Endothelial cell of umbilical vein (primary cell): Measurements from ENCODE around the gene HCST. TPM values are rescaled to one million over a fixed set of nuclear protein-coding genes. Genes with fewer than 3 reads are reported as not detected.

Source experiments
- BruUV-seq: library from RNA; stranded (reverse); fragments of 400-500 nt; replicated peaks from 2 replicates; lab custom pipeline; 2021; lab: Mats Ljungman, UMichigan
- CTCF ChIA-PET: fragments of 300-600, 350-600 bp; sonication (Branson Sonifier 250); formaldehyde crosslinking; loops from one replicate; lab custom pipeline; 2021; ENCODE audit warnings: antibody characterized with exemption, inconsistent platforms; lab: Charles Lee
- POLR2A ChIA-PET: fragments of 300-600, 350-600 bp; sonication (Branson Sonifier 250); formaldehyde crosslinking; loops from one replicate; lab custom pipeline; 2021; ENCODE audit warnings: antibody characterized with exemption, inconsistent platforms; lab: Charles Lee
- DNase-seq: peaks from one replicate; pipeline ENCODE4 v3.0.0-alpha.2; 2011; ENCODE audit warnings: low read depth, low spot score
- FAIRE-seq: peaks from 2 replicates; lab custom pipeline; 2011; peaks lifted over from hg19 to GRCh38; lab: Jason Lieb, UNC
- H2AFZ ChIP-seq: 2 replicates; pipeline ENCODE4 v1.6.0; 2012; ENCODE audit warnings: low read depth, low read length, control low read depth, inconsistent platforms
- H3K27ac ChIP-seq: 2 replicates; pipeline ENCODE4 v1.5.1; 2011; ENCODE audit warnings: low read depth, mild to moderate bottlenecking, control low read depth, low read length, moderate library complexity; ENCODE audit not compliant: insufficient read depth
- H3K27me3 ChIP-seq, 2 experiments: 2 replicates each; pipeline versions ENCODE4 v1.6.0 to v1.6.1; 2011; ENCODE audit warnings: low read length in 2 of 2, mixed read lengths in 1 of 2; ENCODE audit not compliant: control insufficient read depth in 2 of 2, insufficient read depth in 2 of 2
- H3K36me3 ChIP-seq, 2 experiments: 2 replicates in 1 of 2; 3 replicates in 1 of 2; pipeline ENCODE4 v1.5.1; 2011; ENCODE audit warnings: low read length in 2 of 2, mild to moderate bottlenecking in 1 of 2, moderate library complexity in 1 of 2; ENCODE audit not compliant: control insufficient read depth in 2 of 2, insufficient read depth in 2 of 2; ENCODE audit errors: extremely low read depth in 1 of 2
- H3K4me1 ChIP-seq: 3 replicates; pipeline ENCODE4 v1.5.1; 2011; ENCODE audit warnings: mild to moderate bottlenecking, low read length; ENCODE audit not compliant: control insufficient read depth, insufficient read depth; ENCODE audit errors: extremely low read depth
- H3K4me2 ChIP-seq: 2 replicates; pipeline ENCODE4 v1.6.1; 2011; ENCODE audit warnings: low read length, control low read depth, mixed read lengths; ENCODE audit not compliant: insufficient read depth
- H3K4me3 ChIP-seq, 3 experiments: fragments of 200-600 bp in 1 of 3; sonication (generic), shearing (Covaris generic) in 1 of 3; replicated peaks in 1 of 3; 2 replicates each; pipeline ENCODE4 v1.5.1; 2011 to 2016; ENCODE audit warnings: control low read depth in 3 of 3, low read length in 3 of 3, mild to moderate bottlenecking in 2 of 3, inconsistent platforms in 1 of 3, low read depth in 1 of 3, moderate library complexity in 1 of 3; ENCODE audit not compliant: insufficient read depth in 1 of 3
- H3K79me2 ChIP-seq: 2 replicates; pipeline ENCODE4 v1.6.0; 2012; ENCODE audit warnings: low read length, inconsistent platforms; ENCODE audit not compliant: control insufficient read depth, insufficient read depth
- H3K9ac ChIP-seq: replicated peaks from 2 replicates; pipeline ENCODE3; 2011; ENCODE audit warnings: low read length, control low read depth; ENCODE audit not compliant: insufficient read depth; ENCODE audit errors: extremely low read depth
- H3K9me1 ChIP-seq: replicated peaks from 3 replicates; pipeline ENCODE4 v1.6.0; 2011; ENCODE audit warnings: mild to moderate bottlenecking, low read length; ENCODE audit not compliant: control insufficient read depth, insufficient read depth; ENCODE audit errors: extremely low read depth
- H3K9me3 ChIP-seq: replicated peaks from 2 replicates; pipeline ENCODE4 v1.5.1; 2012; ENCODE audit warnings: low read length, inconsistent platforms; ENCODE audit not compliant: control insufficient read depth, insufficient read depth
- H4K20me1 ChIP-seq: replicated peaks from 2 replicates; pipeline ENCODE3; 2011; ENCODE audit warnings: mild to moderate bottlenecking, low read length; ENCODE audit not compliant: control insufficient read depth, insufficient read depth; ENCODE audit errors: extremely low read depth
- EZH2 ChIP-seq: IDR thresholded peaks from 2 replicates; pipeline ENCODE4 v1.6.1; 2012; ENCODE audit warnings: borderline replicate concordance, low read depth, mild to moderate bottlenecking, moderate library complexity, low read length, inconsistent platforms; ENCODE audit not compliant: severe bottlenecking
- FOS ChIP-seq: IDR thresholded peaks from 2 replicates; pipeline ENCODE4 v1.6.1; 2011; ENCODE audit warnings: mild to moderate bottlenecking, low read length, moderate library complexity, borderline replicate concordance; ENCODE audit not compliant: insufficient read depth
- GATA2 ChIP-seq: IDR thresholded peaks from 2 replicates; pipeline ENCODE4 v1.7.0; 2011; ENCODE audit warnings: low read depth, mild to moderate bottlenecking, moderate library complexity, mixed read lengths, low read length; ENCODE audit not compliant: insufficient read length, insufficient read depth
- JUN ChIP-seq: IDR thresholded peaks from 2 replicates; pipeline ENCODE4 v1.6.1; 2011; ENCODE audit warnings: borderline replicate concordance, low read depth; ENCODE audit not compliant: insufficient read length, insufficient read depth
- MYC ChIP-seq: IDR thresholded peaks from one replicate; pipeline ENCODE4 v1.6.1; 2011; ENCODE audit warnings: mild to moderate bottlenecking, low read depth, low read length
- POLR2A ChIP-seq: IDR thresholded peaks from 2 replicates; pipeline ENCODE4 v1.6.1; 2012; ENCODE audit warnings: low read depth, mild to moderate bottlenecking, control low read depth, low read length
- POLR2AphosphoS5 ChIP-seq: IDR thresholded peaks from 2 replicates; pipeline ENCODE4 v1.6.1; 2012; ENCODE audit warnings: low read depth, mild to moderate bottlenecking, control low read depth, low read length, moderate library complexity; ENCODE audit not compliant: insufficient read depth
- dilution Hi-C: fragments of 300-500 bp; cut with MboI; formaldehyde crosslinking; loops from one replicate; pipeline ENCODE4 v1.15.0; 2019; ENCODE audit warnings: low sequenced_read_pairs; ENCODE audit not compliant: extremely low pct_ligation_motif_present
- intact Hi-C: fragments of 100-400 bp; cut with micrococcal nuclease; formaldehyde crosslinking; loops from one replicate; pipeline ENCODE4 v1.10.0; 2022
- polyA plus RNA-seq, 4 experiments: library from polyadenylated mRNA; depleted of rRNA in 3 of 4; stranded (reverse) in 3 of 4; unstranded in 1 of 4; fragments of >200 nt; gene quantifications; 2 replicates each; pipeline versions ENCODE4 v1.2.1 to v1.2.3, GENCODE V29; 2011 to 2012; ENCODE audit warnings: missing spikeins in 1 of 4
- total RNA-seq: library from RNA; stranded (reverse); gene quantifications from 2 replicates; pipeline ENCODE4 v1.2.3, GENCODE V29; 2021
- TF ChIP-seq, protein P1 (sequence below), 2 donors: IDR thresholded peaks; 1 replicate in 1 of 2; 2 replicates in 1 of 2; pipeline ENCODE4 v1.5.1; 2011; ENCODE audit warnings: low read length in 2 of 2, mild to moderate bottlenecking in 2 of 2, moderate library complexity in 2 of 2, control low read depth in 1 of 2, inconsistent platforms in 1 of 2, low read depth in 1 of 2; ENCODE audit not compliant: insufficient read depth in 1 of 2; ENCODE audit errors: extremely low read depth in 1 of 2
- TF ChIP-seq, protein P2 (sequence below): IDR thresholded peaks from 2 replicates; pipeline ENCODE4 v1.6.1; 2011; ENCODE audit not compliant: insufficient read depth, insufficient read length

The HCST gene
- total and polyA plus RNA-seq, 2 donors (not counting 3 experiments of a cell fraction or from before 2014, with no cell fraction given), result not detected

GRCh38 chr19:35908973-35909683 is 6.8 kb downstream of the HCST start:
- H2AFZ ChIP-seq, result no peak overlapping the region
- FAIRE-seq (no peak), DNase-seq (no peak)
- H4K20me1 ChIP-seq, result no peaks in the 10 kb centered on the region
- ChIA-PET CTCF (no interaction called here), POLR2A (no interaction called here)
- TF ChIP-seq POLR2AphosphoS5, result no peak
- TF ChIP-seq FOS, result no peak
- TF ChIP-seq GATA2, result no peak
- TF ChIP-seq POLR2A, result no peak
- TF ChIP-seq, protein P1, sequence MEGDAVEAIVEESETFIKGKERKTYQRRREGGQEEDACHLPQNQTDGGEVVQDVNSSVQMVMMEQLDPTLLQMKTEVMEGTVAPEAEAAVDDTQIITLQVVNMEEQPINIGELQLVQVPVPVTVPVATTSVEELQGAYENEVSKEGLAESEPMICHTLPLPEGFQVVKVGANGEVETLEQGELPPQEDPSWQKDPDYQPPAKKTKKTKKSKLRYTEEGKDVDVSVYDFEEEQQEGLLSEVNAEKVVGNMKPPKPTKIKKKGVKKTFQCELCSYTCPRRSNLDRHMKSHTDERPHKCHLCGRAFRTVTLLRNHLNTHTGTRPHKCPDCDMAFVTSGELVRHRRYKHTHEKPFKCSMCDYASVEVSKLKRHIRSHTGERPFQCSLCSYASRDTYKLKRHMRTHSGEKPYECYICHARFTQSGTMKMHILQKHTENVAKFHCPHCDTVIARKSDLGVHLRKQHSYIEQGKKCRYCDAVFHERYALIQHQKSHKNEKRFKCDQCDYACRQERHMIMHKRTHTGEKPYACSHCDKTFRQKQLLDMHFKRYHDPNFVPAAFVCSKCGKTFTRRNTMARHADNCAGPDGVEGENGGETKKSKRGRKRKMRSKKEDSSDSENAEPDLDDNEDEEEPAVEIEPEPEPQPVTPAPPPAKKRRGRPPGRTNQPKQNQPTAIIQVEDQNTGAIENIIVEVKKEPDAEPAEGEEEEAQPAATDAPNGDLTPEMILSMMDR (IDR thresholded peaks at IDR 0.05; ENCODE audit: extremely low read depth in 1 of 2, insufficient read depth in 1 of 2, low read depth in 1 of 2, low read length in 2 of 2), result no peak
- no peak for TF ChIP-seq MYC
- TF ChIP-seq EZH2, result no peak
- TF ChIP-seq, protein P2, sequence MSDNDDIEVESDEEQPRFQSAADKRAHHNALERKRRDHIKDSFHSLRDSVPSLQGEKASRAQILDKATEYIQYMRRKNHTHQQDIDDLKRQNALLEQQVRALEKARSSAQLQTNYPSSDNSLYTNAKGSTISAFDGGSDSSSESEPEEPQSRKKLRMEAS, result no peak
- no peak for TF ChIP-seq JUN
- no peaks in the 10 kb centered on the region for H3K9me1 ChIP-seq
- H3K9me3 ChIP-seq, result no peaks in the 10 kb centered on the region
- intact Hi-C loops, result no loop called here
- no peak overlapping the region for H3K4me2 ChIP-seq
- H3K36me3 ChIP-seq, result no peaks in the 10 kb centered on the region
- H3K4me1 ChIP-seq, result no peaks in the 10 kb centered on the region
- H3K9ac ChIP-seq, result no peak overlapping the region
- no peaks in the 10 kb centered on the region for H3K27me3 ChIP-seq
- H3K4me3 ChIP-seq, result no peak overlapping the region
- H3K79me2 ChIP-seq, result no peaks in the 10 kb centered on the region
- no peak overlapping the region for H3K27ac ChIP-seq
- no TSS peak for BruUV-seq
- dilution Hi-C loops, result no loop called here
